Measurements from ENCODE around the gene HOXD8.

HOXD8 gene

GRCh38 chr2:176093145-176093897, 36.2 kb upstream of the HOXD8 start:
- Histone ChIP-seq H3K27ac (ENCODE audit: low read length, poor library complexity, severe bottlenecking) (no peak overlapping the region), H3K4me3 (ENCODE audit: insufficient read depth in 1 of 2, low read depth in 1 of 2, low read length in 2 of 2) (peak overlapping the region; percentile 5 to 68), H3K4me1 (ENCODE audit: control insufficient read depth, insufficient read depth, low read depth, low read length) (peaks cover 12% of the 10 kb centered on the region), H3K4me2 (ENCODE audit: low read length, poor library complexity, severe bottlenecking) (peak overlapping the region; percentile 53), H2AK5ac (ENCODE audit: low read length, severe bottlenecking) (no peak overlapping the region), H4K8ac (ENCODE audit: low read length) (no peak overlapping the region), H3K9me3 (ENCODE audit: control insufficient read depth, low read length) (peaks cover 3% of the 10 kb centered on the region), H3K4ac (ENCODE audit: low read depth in 1 of 2, low read length in 2 of 2) (no peak overlapping the region), H2BK15ac (ENCODE audit: low read depth, poor library complexity, severe bottlenecking) (no peak overlapping the region), H2BK120ac (ENCODE audit: low read depth, low read length) (no peak overlapping the region), H3K36me3 (ENCODE audit: control insufficient read depth in 1 of 2, insufficient read depth in 2 of 2, low read depth in 1 of 2, low read length in 2 of 2) (no peaks in the 10 kb centered on the region), H3K79me1 (replicated peaks; ENCODE audit: low read length, poor library complexity, severe bottlenecking) (no peaks in the 10 kb centered on the region), H3K18ac (ENCODE audit: low read depth in 1 of 2, low read length in 2 of 2) (no peak overlapping the region), H2AFZ (ENCODE audit: low read depth, low read length) (no peak overlapping the region), H3K14ac (ENCODE audit: low read length in 2 of 2) (no peak overlapping the region), H2BK12ac (ENCODE audit: low read length in 2 of 2) (no peak overlapping the region), H3K23ac (ENCODE audit: low read length in 2 of 2) (peak overlapping the region in 1 of 2 experiments; percentile 60), H3K27me3 (ENCODE audit: control insufficient read depth in 1 of 2, insufficient read depth in 1 of 2, low read length in 2 of 2) (peaks cover 89 to 96% of the 10 kb centered on the region in 2 experiments), H2BK5ac (ENCODE audit: low read depth, low read length, poor library complexity, severe bottlenecking) (no peak overlapping the region), H3K9ac (ENCODE audit: low read length) (no peak overlapping the region), H4K91ac (ENCODE audit: low read length) (no peak overlapping the region)
- DNase-seq: no peak
- WGBS: 5% methylated on average over 53 of the region's 53 CpGs

- Histone ChIP-seq H2BK120ac (ENCODE audit: low read depth, low read length) (no peak overlapping the region), H4K8ac (ENCODE audit: low read length) (no peak overlapping the region), H3K27me3 (ENCODE audit: control insufficient read depth in 1 of 2, insufficient read depth in 1 of 2, low read length in 2 of 2) (peaks cover 89 to 96% of the 10 kb centered on the region in 2 experiments), H4K91ac (ENCODE audit: low read length) (no peak overlapping the region), H3K4ac (ENCODE audit: low read depth in 1 of 2, low read length in 2 of 2) (no peak overlapping the region), H3K27ac (ENCODE audit: low read length, poor library complexity, severe bottlenecking) (no peak overlapping the region), H2BK5ac (ENCODE audit: low read depth, low read length, poor library complexity, severe bottlenecking) (no peak overlapping the region), H3K9ac (ENCODE audit: low read length) (no peak overlapping the region), H3K18ac (ENCODE audit: low read depth in 1 of 2, low read length in 2 of 2) (no peak overlapping the region), H3K4me1 (ENCODE audit: control insufficient read depth, insufficient read depth, low read depth, low read length) (peaks cover 11% of the 10 kb centered on the region), H3K36me3 (ENCODE audit: control insufficient read depth in 1 of 2, insufficient read depth in 2 of 2, low read depth in 1 of 2, low read length in 2 of 2) (no peaks in the 10 kb centered on the region), H2AFZ (ENCODE audit: low read depth, low read length) (no peak overlapping the region), H3K9me3 (ENCODE audit: control insufficient read depth, low read length) (peaks cover 3% of the 10 kb centered on the region), H3K14ac (ENCODE audit: low read length in 2 of 2) (no peak overlapping the region), H2BK12ac (ENCODE audit: low read length in 2 of 2) (no peak overlapping the region), H3K4me3 (ENCODE audit: insufficient read depth in 1 of 2, low read depth in 1 of 2, low read length in 2 of 2) (no peak overlapping the region), H2AK5ac (ENCODE audit: low read length, severe bottlenecking) (no peak overlapping the region), H3K4me2 (ENCODE audit: low read length, poor library complexity, severe bottlenecking) (no peak overlapping the region), H2BK15ac (ENCODE audit: low read depth, poor library complexity, severe bottlenecking) (no peak overlapping the region), H3K79me1 (replicated peaks; ENCODE audit: low read length, poor library complexity, severe bottlenecking) (no peaks in the 10 kb centered on the region), H3K23ac (ENCODE audit: low read length in 2 of 2) (no peak overlapping the region)
- no peak for DNase-seq
- 4% methylated on average over 2 of the region's 8 CpGs for WGBS
Measured at GRCh38 chr2:176093898-176094249, 35.6 kb upstream of the HOXD8 start.

DNA sequence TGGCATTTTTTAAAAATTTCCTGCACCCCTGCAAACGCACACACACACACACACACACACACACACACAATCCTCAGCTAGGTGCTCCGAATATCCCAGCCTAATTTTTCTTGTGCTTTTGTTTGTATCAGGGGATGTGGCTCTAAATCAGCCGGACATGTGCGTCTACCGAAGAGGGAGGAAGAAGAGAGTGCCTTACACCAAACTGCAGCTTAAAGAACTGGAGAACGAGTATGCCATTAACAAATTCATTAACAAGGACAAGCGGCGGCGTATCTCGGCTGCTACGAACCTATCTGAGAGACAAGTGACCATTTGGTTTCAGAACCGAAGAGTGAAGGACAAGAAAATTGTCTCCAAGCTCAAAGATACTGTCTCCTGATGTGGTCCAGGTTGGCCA, 35.2 kb upstream of the HOXD8 start:
- 5% methylated on average over 11 of the region's 12 CpGs for WGBS
- Histone ChIP-seq H3K4me2 (ENCODE audit: low read length, poor library complexity, severe bottlenecking) (no peak overlapping the region), H2BK5ac (ENCODE audit: low read depth, low read length, poor library complexity, severe bottlenecking) (no peak overlapping the region)

GRCh38 chr2:176095421-176095820, 34.1 kb upstream of the HOXD8 start:
- 39% methylated on average over 5 of the region's 5 CpGs for WGBS
- no peaks in the 10 kb centered on the region for H3K79me1 ChIP-seq (replicated peaks; ENCODE audit: low read length, poor library complexity, severe bottlenecking)
- H4K91ac ChIP-seq (ENCODE audit: low read length): no peak overlapping the region
- no peak overlapping the region for H3K4ac ChIP-seq (ENCODE audit: low read depth in 1 of 2, low read length in 2 of 2)
- no peak overlapping the region for H3K23ac ChIP-seq (ENCODE audit: low read length in 2 of 2)
- H2BK120ac ChIP-seq (ENCODE audit: low read depth, low read length): no peak overlapping the region
- no peak overlapping the region for H4K8ac ChIP-seq (ENCODE audit: low read length)
- no peaks in the 10 kb centered on the region for H3K36me3 ChIP-seq (ENCODE audit: control insufficient read depth in 1 of 2, insufficient read depth in 2 of 2, low read depth in 1 of 2, low read length in 2 of 2)
- H3K9me3 ChIP-seq (ENCODE audit: control insufficient read depth, low read length): peaks cover 3% of the 10 kb centered on the region
- peaks cover 15% of the 10 kb centered on the region for H3K4me1 ChIP-seq (ENCODE audit: control insufficient read depth, insufficient read depth, low read depth, low read length)
- no peak overlapping the region for H3K9ac ChIP-seq (ENCODE audit: low read length)
- H3K18ac ChIP-seq (ENCODE audit: low read depth in 1 of 2, low read length in 2 of 2): no peak overlapping the region
- H2BK5ac ChIP-seq (ENCODE audit: low read depth, low read length, poor library complexity, severe bottlenecking): no peak overlapping the region
- DNase-seq: no peak
- no peak overlapping the region for H2BK15ac ChIP-seq (ENCODE audit: low read depth, poor library complexity, severe bottlenecking)
- no peak overlapping the region for H3K4me2 ChIP-seq (ENCODE audit: low read length, poor library complexity, severe bottlenecking)
- no peak overlapping the region for H3K4me3 ChIP-seq (ENCODE audit: insufficient read depth in 1 of 2, low read depth in 1 of 2, low read length in 2 of 2)
- H2AFZ ChIP-seq (ENCODE audit: low read depth, low read length): no peak overlapping the region
- no peak overlapping the region for H3K14ac ChIP-seq (ENCODE audit: low read length in 2 of 2)
- no peak overlapping the region for H2AK5ac ChIP-seq (ENCODE audit: low read length, severe bottlenecking)
- H2BK12ac ChIP-seq (ENCODE audit: low read length in 2 of 2): no peak overlapping the region
- no peak overlapping the region for H3K27ac ChIP-seq (ENCODE audit: low read length, poor library complexity, severe bottlenecking)
- H3K27me3 ChIP-seq (ENCODE audit: control insufficient read depth in 1 of 2, insufficient read depth in 1 of 2, low read length in 2 of 2): peaks cover 89 to 96% of the 10 kb centered on the region in 2 experiments

More for the DNA sequence above, 35.2 kb upstream of the HOXD8 start:
- Histone ChIP-seq H3K9ac (ENCODE audit: low read length) (no peak overlapping the region), H3K18ac (ENCODE audit: low read depth in 1 of 2, low read length in 2 of 2) (no peak overlapping the region), H3K4ac (ENCODE audit: low read depth in 1 of 2, low read length in 2 of 2) (no peak overlapping the region), H3K23ac (ENCODE audit: low read length in 2 of 2) (no peak overlapping the region), H2BK120ac (ENCODE audit: low read depth, low read length) (no peak overlapping the region), H3K36me3 (ENCODE audit: control insufficient read depth in 1 of 2, insufficient read depth in 2 of 2, low read depth in 1 of 2, low read length in 2 of 2) (no peaks in the 10 kb centered on the region), H2BK15ac (ENCODE audit: low read depth, poor library complexity, severe bottlenecking) (no peak overlapping the region), H3K14ac (ENCODE audit: low read length in 2 of 2) (no peak overlapping the region), H4K91ac (ENCODE audit: low read length) (no peak overlapping the region), H2AFZ (ENCODE audit: low read depth, low read length) (no peak overlapping the region), H2BK12ac (ENCODE audit: low read length in 2 of 2) (no peak overlapping the region), H3K4me1 (ENCODE audit: control insufficient read depth, insufficient read depth, low read depth, low read length) (peaks cover 11% of the 10 kb centered on the region), H3K9me3 (ENCODE audit: control insufficient read depth, low read length) (peaks cover 3% of the 10 kb centered on the region), H3K27me3 (ENCODE audit: control insufficient read depth in 1 of 2, insufficient read depth in 1 of 2, low read length in 2 of 2) (peaks cover 89 to 96% of the 10 kb centered on the region in 2 experiments), H2AK5ac (ENCODE audit: low read length, severe bottlenecking) (no peak overlapping the region), H3K4me3 (ENCODE audit: insufficient read depth in 1 of 2, low read depth in 1 of 2, low read length in 2 of 2) (no peak overlapping the region), H3K27ac (ENCODE audit: low read length, poor library complexity, severe bottlenecking) (no peak overlapping the region), H3K79me1 (replicated peaks; ENCODE audit: low read length, poor library complexity, severe bottlenecking) (no peaks in the 10 kb centered on the region), H4K8ac (ENCODE audit: low read length) (no peak overlapping the region)
- no peak for DNase-seq

Data from mesenchymal stem cell (in vitro differentiated cells and primary cell).